ENCODE data around the gene MOB4. TPM values are rescaled to one million over a fixed set of nuclear protein-coding genes. Genes with fewer than 3 reads are reported as not detected.
"Not testable (repeated sequence)": the region's sequence is repeated elsewhere in the genome, so short reads cannot be mapped to it uniquely, and the experiment has no call there.

MOB4 gene
- total RNA-seq, 1 donor from 2014 or later = 25.1 TPM

GRCh38 chr2:197576631-197577030, 60.8 kb downstream of the MOB4 start:
- Histone ChIP-seq H3K4me3 (ENCODE audit: low read length in 3 of 3) (no peak overlapping the region), H3K9ac (ENCODE audit: low read depth in 1 of 3, low read length in 3 of 3) (no peak overlapping the region), H3K9me3 (ENCODE audit: control insufficient read depth in 3 of 3, low read length in 3 of 3) (peaks cover 0 to 3% (median 0%) of the 10 kb centered on the region in 3 donors), H3K27ac (ENCODE audit: low read depth, low read length) (no peak overlapping the region), H3K36me3 (ENCODE audit: control insufficient read depth in 3 of 3, insufficient read depth in 3 of 3, low read length in 3 of 3) (peaks cover 0 to 2% (median 0%) of the 10 kb centered on the region in 3 donors), H3K4me1 (ENCODE audit: control insufficient read depth in 3 of 3, insufficient read depth in 3 of 3, low read length in 3 of 3) (no peaks in the 10 kb centered on the region), H3K27me3 (ENCODE audit: control insufficient read depth in 3 of 3, insufficient read depth in 3 of 3, low read length in 3 of 3) (no peaks in the 10 kb centered on the region)

- H3K9ac ChIP-seq (ENCODE audit: low read depth in 1 of 3, low read length in 3 of 3) = no peak overlapping the region
- no peaks in the 10 kb centered on the region for H3K27me3 ChIP-seq (ENCODE audit: control insufficient read depth in 3 of 3, insufficient read depth in 3 of 3, low read length in 3 of 3)
- H3K36me3 ChIP-seq (ENCODE audit: control insufficient read depth in 3 of 3, insufficient read depth in 3 of 3, low read length in 3 of 3) = no peaks in the 10 kb centered on the region
- no peak overlapping the region for H3K4me3 ChIP-seq (ENCODE audit: low read length in 3 of 3)
- no peaks in the 10 kb centered on the region for H3K4me1 ChIP-seq (ENCODE audit: control insufficient read depth in 3 of 3, insufficient read depth in 3 of 3, low read length in 3 of 3)
- H3K9me3 ChIP-seq (ENCODE audit: control insufficient read depth in 3 of 3, low read length in 3 of 3) = peaks cover 0 to 3% (median 0%) of the 10 kb centered on the region in 3 donors
- H3K27ac ChIP-seq (ENCODE audit: low read depth, low read length) = no peak overlapping the region
Observed at GRCh38 chr2:197577446-197577845, 61.6 kb downstream of the MOB4 start.

GRCh38 chr2:197578294-197578693, 62.4 kb downstream of the MOB4 start:
- not testable (repeated sequence) for H3K27ac ChIP-seq (ENCODE audit: low read depth, low read length); H3K27me3 ChIP-seq (ENCODE audit: control insufficient read depth in 3 of 3, insufficient read depth in 3 of 3, low read length in 3 of 3); H3K4me3 ChIP-seq (ENCODE audit: low read length in 3 of 3); H3K9ac ChIP-seq (ENCODE audit: low read depth in 1 of 3, low read length in 3 of 3); H3K9me3 ChIP-seq (ENCODE audit: control insufficient read depth in 3 of 3, low read length in 3 of 3); H3K36me3 ChIP-seq (ENCODE audit: control insufficient read depth in 3 of 3, insufficient read depth in 3 of 3, low read length in 3 of 3); H3K4me1 ChIP-seq (ENCODE audit: control insufficient read depth in 3 of 3, insufficient read depth in 3 of 3, low read length in 3 of 3)

- H3K9ac ChIP-seq (ENCODE audit: low read depth in 1 of 3, low read length in 3 of 3) = not testable (repeated sequence)
Observed at GRCh38 chr2:197580166-197580565, 64.3 kb downstream of the MOB4 start.

GRCh38 chr2:197587255-197587654, 71.4 kb downstream of the MOB4 start:
- H3K36me3 ChIP-seq (ENCODE audit: control insufficient read depth in 3 of 3, insufficient read depth in 3 of 3, low read length in 3 of 3); H3K27ac ChIP-seq (ENCODE audit: low read depth, low read length); H3K4me1 ChIP-seq (ENCODE audit: control insufficient read depth in 3 of 3, insufficient read depth in 3 of 3, low read length in 3 of 3); H3K9me3 ChIP-seq (ENCODE audit: control insufficient read depth in 3 of 3, low read length in 3 of 3); H3K27me3 ChIP-seq (ENCODE audit: control insufficient read depth in 3 of 3, insufficient read depth in 3 of 3, low read length in 3 of 3); H3K9ac ChIP-seq (ENCODE audit: low read depth in 1 of 3, low read length in 3 of 3); H3K4me3 ChIP-seq (ENCODE audit: low read length in 3 of 3): not testable (repeated sequence)

More at GRCh38 chr2:197580166-197580565, 64.3 kb downstream of the MOB4 start:
- H3K27me3 ChIP-seq (ENCODE audit: control insufficient read depth in 3 of 3, insufficient read depth in 3 of 3, low read length in 3 of 3); H3K27ac ChIP-seq (ENCODE audit: low read depth, low read length); H3K36me3 ChIP-seq (ENCODE audit: control insufficient read depth in 3 of 3, insufficient read depth in 3 of 3, low read length in 3 of 3); H3K4me1 ChIP-seq (ENCODE audit: control insufficient read depth in 3 of 3, insufficient read depth in 3 of 3, low read length in 3 of 3); H3K9me3 ChIP-seq (ENCODE audit: control insufficient read depth in 3 of 3, low read length in 3 of 3); H3K4me3 ChIP-seq (ENCODE audit: low read length in 3 of 3): not testable (repeated sequence)

GRCh38 chr2:197591339-197592072, 75.6 kb downstream of the MOB4 start:
- Histone ChIP-seq H3K9me3 (ENCODE audit: control insufficient read depth in 3 of 3, low read length in 3 of 3) (no peaks in the 10 kb centered on the region), H3K27me3 (ENCODE audit: control insufficient read depth in 3 of 3, insufficient read depth in 3 of 3, low read length in 3 of 3) (no peaks in the 10 kb centered on the region), H3K4me1 (ENCODE audit: control insufficient read depth in 3 of 3, insufficient read depth in 3 of 3, low read length in 3 of 3) (no peaks in the 10 kb centered on the region), H3K9ac (ENCODE audit: low read depth in 1 of 3, low read length in 3 of 3) (no peak overlapping the region), H3K27ac (ENCODE audit: low read depth, low read length) (no peak overlapping the region), H3K36me3 (ENCODE audit: control insufficient read depth in 3 of 3, insufficient read depth in 3 of 3, low read length in 3 of 3) (peaks cover 0 to 3% (median 0%) of the 10 kb centered on the region in 3 donors), H3K4me3 (ENCODE audit: low read length in 3 of 3) (no peak overlapping the region)

- Histone ChIP-seq H3K27me3 (ENCODE audit: control insufficient read depth in 3 of 3, insufficient read depth in 3 of 3, low read length in 3 of 3) (no peaks in the 10 kb centered on the region), H3K9me3 (ENCODE audit: control insufficient read depth in 3 of 3, low read length in 3 of 3) (no peaks in the 10 kb centered on the region), H3K27ac (ENCODE audit: low read depth, low read length) (no peak overlapping the region), H3K4me3 (ENCODE audit: low read length in 3 of 3) (no peak overlapping the region), H3K4me1 (ENCODE audit: control insufficient read depth in 3 of 3, insufficient read depth in 3 of 3, low read length in 3 of 3) (no peaks in the 10 kb centered on the region), H3K36me3 (ENCODE audit: control insufficient read depth in 3 of 3, insufficient read depth in 3 of 3, low read length in 3 of 3) (no peaks in the 10 kb centered on the region), H3K9ac (ENCODE audit: low read depth in 1 of 3, low read length in 3 of 3) (no peak overlapping the region)
Observed at GRCh38 chr2:197596766-197597165, 80.9 kb downstream of the MOB4 start.

- H3K4me1 ChIP-seq (ENCODE audit: control insufficient read depth in 3 of 3, insufficient read depth in 3 of 3, low read length in 3 of 3) = no peaks in the 10 kb centered on the region
- no peak overlapping the region for H3K4me3 ChIP-seq (ENCODE audit: low read length in 3 of 3)
- no peaks in the 10 kb centered on the region for H3K27me3 ChIP-seq (ENCODE audit: control insufficient read depth in 3 of 3, insufficient read depth in 3 of 3, low read length in 3 of 3)
- no peak overlapping the region for H3K9ac ChIP-seq (ENCODE audit: low read depth in 1 of 3, low read length in 3 of 3)
- H3K36me3 ChIP-seq (ENCODE audit: control insufficient read depth in 3 of 3, insufficient read depth in 3 of 3, low read length in 3 of 3) = no peaks in the 10 kb centered on the region
- no peaks in the 10 kb centered on the region for H3K9me3 ChIP-seq (ENCODE audit: control insufficient read depth in 3 of 3, low read length in 3 of 3)
- no peak overlapping the region for H3K27ac ChIP-seq (ENCODE audit: low read depth, low read length)
Observed at GRCh38 chr2:197597166-197597565, 81.3 kb downstream of the MOB4 start.

- H3K27me3 ChIP-seq (ENCODE audit: control insufficient read depth in 3 of 3, insufficient read depth in 3 of 3, low read length in 3 of 3) = no peaks in the 10 kb centered on the region
Observed at GRCh38 chr2:197598450-197598849, 82.6 kb downstream of the MOB4 start.

GRCh38 chr2:197599285-197599965, 83.6 kb downstream of the MOB4 start:
- no peaks in the 10 kb centered on the region for H3K4me1 ChIP-seq (ENCODE audit: control insufficient read depth in 3 of 3, insufficient read depth in 3 of 3, low read length in 3 of 3)
- H3K27me3 ChIP-seq (ENCODE audit: control insufficient read depth in 3 of 3, insufficient read depth in 3 of 3, low read length in 3 of 3) = no peaks in the 10 kb centered on the region
- no peak overlapping the region for H3K9ac ChIP-seq (ENCODE audit: low read depth in 1 of 3, low read length in 3 of 3)
- no peak overlapping the region for H3K27ac ChIP-seq (ENCODE audit: low read depth, low read length)
- H3K36me3 ChIP-seq (ENCODE audit: control insufficient read depth in 3 of 3, insufficient read depth in 3 of 3, low read length in 3 of 3) = no peaks in the 10 kb centered on the region
- H3K9me3 ChIP-seq (ENCODE audit: control insufficient read depth in 3 of 3, low read length in 3 of 3) = no peaks in the 10 kb centered on the region
- H3K4me3 ChIP-seq (ENCODE audit: low read length in 3 of 3) = no peak overlapping the region

More at GRCh38 chr2:197598450-197598849, 82.6 kb downstream of the MOB4 start:
- Histone ChIP-seq H3K27ac (ENCODE audit: low read depth, low read length) (no peak overlapping the region), H3K4me1 (ENCODE audit: control insufficient read depth in 3 of 3, insufficient read depth in 3 of 3, low read length in 3 of 3) (no peaks in the 10 kb centered on the region), H3K9me3 (ENCODE audit: control insufficient read depth in 3 of 3, low read length in 3 of 3) (no peaks in the 10 kb centered on the region), H3K4me3 (ENCODE audit: low read length in 3 of 3) (no peak overlapping the region), H3K36me3 (ENCODE audit: control insufficient read depth in 3 of 3, insufficient read depth in 3 of 3, low read length in 3 of 3) (no peaks in the 10 kb centered on the region), H3K9ac (ENCODE audit: low read depth in 1 of 3, low read length in 3 of 3) (no peak overlapping the region)

Measured in skeletal muscle tissue (tissue), 4 donors.